Epithelial cell of prostate (primary cell): Measurements from ENCODE around the gene TBC1D3E.
"Not testable (repeated sequence)": the region's sequence is repeated elsewhere in the genome, so short reads cannot be mapped to it uniquely, and the experiment has no call there.

ENCODE experiments used
- DNase-seq: peaks from one replicate; pipeline ENCODE4 v3.0.0-alpha.2; 2011; ENCODE audit warnings: low read depth, low spot score
- H3K27ac ChIP-seq: fragments of 450-650 bp; 2 replicates; pipeline ENCODE4 v1.5.1; 2017; ENCODE audit warnings: mild to moderate bottlenecking

TBC1D3E gene

GRCh38 chr17:38127651-38128050, at the start of gene TBC1D3E:
Gene TBC1D3E (plus strand): TSS chr17:38127951. CDS start chr17:38129496, 1,545 bp downstream.
- not testable (repeated sequence) for H3K27ac ChIP-seq, DNase-seq

GRCh38 chr17:38087344-38087743, 40.4 kb upstream of the TBC1D3E start:
- not testable (repeated sequence) for DNase-seq, H3K27ac ChIP-seq

GRCh38 chr17:38088120-38088519, 39.6 kb upstream of the TBC1D3E start:
- H3K27ac ChIP-seq, DNase-seq: not testable (repeated sequence)

- not testable (repeated sequence) for DNase-seq, H3K27ac ChIP-seq
These were observed 33.6 kb upstream of the TBC1D3E start for GRCh38 chr17:38094059-38094694.

GRCh38 chr17:38099262-38099661, 28.5 kb upstream of the TBC1D3E start:
- not testable (repeated sequence) for H3K27ac ChIP-seq

GRCh38 chr17:38119829-38120228, 7.9 kb upstream of the TBC1D3E start:
- H3K27ac ChIP-seq, DNase-seq: not testable (repeated sequence)

More at GRCh38 chr17:38099262-38099661, 28.5 kb upstream of the TBC1D3E start:
- DNase-seq, result not testable (repeated sequence)

GRCh38 chr17:38134860-38135259, 7.1 kb downstream of the TBC1D3E start:
- DNase-seq, H3K27ac ChIP-seq: not testable (repeated sequence)
